ENCODE data around the gene ME2. TPM values are rescaled to one million over a fixed set of nuclear protein-coding genes. Genes with fewer than 3 reads are reported as not detected.

ME2 gene
- total RNA-seq, 1 experiment from 2014 or later, result 49.4 TPM

DNA sequence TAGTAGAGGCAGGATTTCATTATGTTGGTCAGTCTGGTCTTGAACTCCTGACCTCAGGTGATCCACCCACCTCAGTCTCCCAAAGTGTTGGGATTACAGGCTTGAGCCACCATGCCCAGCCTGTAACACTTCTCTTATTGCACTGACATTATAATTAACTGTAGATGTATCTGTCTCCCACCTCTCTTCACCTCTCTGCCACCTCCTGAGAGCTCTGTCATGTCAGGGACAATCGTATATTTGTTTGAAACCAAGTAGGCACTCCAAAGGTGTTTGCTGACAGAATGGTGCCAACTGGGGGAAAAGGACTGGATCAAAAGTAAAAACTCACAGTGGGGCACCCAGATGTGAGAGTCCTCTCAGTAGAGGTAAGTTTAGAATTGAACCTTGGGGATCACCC, 17.3 kb upstream of the ME2 start:
- Histone ChIP-seq H2AK5ac (ENCODE audit: insufficient read length, low read length) (no peak overlapping the region), H4K91ac (ENCODE audit: insufficient read length, low read depth, low read length) (no peak overlapping the region), H3T11ph (ENCODE audit: low read length) (no peak overlapping the region), H3K23me2 (ENCODE audit: insufficient read length, low read depth, low read length, poor library complexity, severe bottlenecking) (no peaks in the 10 kb centered on the region), H2BK12ac (ENCODE audit: insufficient read length, low read depth, low read length) (no peak overlapping the region), H3K23ac (ENCODE audit: insufficient read length, low read depth, low read length) (no peak overlapping the region), H2BK5ac (ENCODE audit: insufficient read length, low read length) (no peak overlapping the region), H3K27me3 (ENCODE audit: insufficient read depth, low read length) (no peaks in the 10 kb centered on the region), H2BK15ac (ENCODE audit: low read depth, low read length) (no peak overlapping the region), H2BK120ac (ENCODE audit: low read depth, low read length, poor library complexity, severe bottlenecking) (no peak overlapping the region), H4K20me1 (ENCODE audit: control insufficient read depth, insufficient read depth, insufficient read length) (no peaks in the 10 kb centered on the region), H3K79me1 (ENCODE audit: insufficient read depth, low read depth, low read length, poor library complexity, severe bottlenecking) (no peaks in the 10 kb centered on the region), H4K8ac (replicated peaks; ENCODE audit: insufficient read length, low read depth, low read length) (no peak overlapping the region), H3K4me2 (ENCODE audit: insufficient read depth, insufficient read length, low read length) (no peak overlapping the region), H3K18ac (ENCODE audit: insufficient read length, low read depth, low read length) (no peak overlapping the region), H4K5ac (ENCODE audit: insufficient read length, low read depth, low read length) (no peak overlapping the region), H3K79me2 (ENCODE audit: insufficient read depth, low read length) (no peaks in the 10 kb centered on the region), H3K4me1 (ENCODE audit: insufficient read depth, low read length) (no peaks in the 10 kb centered on the region), H2AFZ (ENCODE audit: low read length) (no peak overlapping the region), H3K14ac (ENCODE audit: insufficient read depth, low read length) (no peak overlapping the region), H3K4ac (ENCODE audit: low read depth, low read length) (no peak overlapping the region), H3K27ac (ENCODE audit: insufficient read length, low read depth, low read length) (no peak overlapping the region), H2BK20ac (ENCODE audit: low read depth, low read length, poor library complexity, severe bottlenecking) (no peak overlapping the region), H3K56ac (ENCODE audit: insufficient read length, low read depth, low read length) (no peak overlapping the region), H3K9me3 (ENCODE audit: control insufficient read depth, low read depth, low read length) (no peaks in the 10 kb centered on the region), H3K9ac (ENCODE audit: extremely low read depth, insufficient read length, low read length) (no peak overlapping the region)
- Mint-ChIP-seq H3K9me3 (no peaks in the 10 kb centered on the region), H3K36me3 (ENCODE audit: insufficient read depth in 1 of 3, low read depth in 3 of 3) (no peaks in the 10 kb centered on the region), H3K4me1 (no peaks in the 10 kb centered on the region), H3K27ac (no peak overlapping the region), H3K27me3 (ENCODE audit: low read depth) (no peaks in the 10 kb centered on the region; the same call in 1 of the 2 replicates), H3K4me3 (no peak overlapping the region)
- TF ChIP-seq, protein P1, sequence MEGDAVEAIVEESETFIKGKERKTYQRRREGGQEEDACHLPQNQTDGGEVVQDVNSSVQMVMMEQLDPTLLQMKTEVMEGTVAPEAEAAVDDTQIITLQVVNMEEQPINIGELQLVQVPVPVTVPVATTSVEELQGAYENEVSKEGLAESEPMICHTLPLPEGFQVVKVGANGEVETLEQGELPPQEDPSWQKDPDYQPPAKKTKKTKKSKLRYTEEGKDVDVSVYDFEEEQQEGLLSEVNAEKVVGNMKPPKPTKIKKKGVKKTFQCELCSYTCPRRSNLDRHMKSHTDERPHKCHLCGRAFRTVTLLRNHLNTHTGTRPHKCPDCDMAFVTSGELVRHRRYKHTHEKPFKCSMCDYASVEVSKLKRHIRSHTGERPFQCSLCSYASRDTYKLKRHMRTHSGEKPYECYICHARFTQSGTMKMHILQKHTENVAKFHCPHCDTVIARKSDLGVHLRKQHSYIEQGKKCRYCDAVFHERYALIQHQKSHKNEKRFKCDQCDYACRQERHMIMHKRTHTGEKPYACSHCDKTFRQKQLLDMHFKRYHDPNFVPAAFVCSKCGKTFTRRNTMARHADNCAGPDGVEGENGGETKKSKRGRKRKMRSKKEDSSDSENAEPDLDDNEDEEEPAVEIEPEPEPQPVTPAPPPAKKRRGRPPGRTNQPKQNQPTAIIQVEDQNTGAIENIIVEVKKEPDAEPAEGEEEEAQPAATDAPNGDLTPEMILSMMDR (conservative IDR thresholded peaks at IDR 0.05), result no peak
- no CpG with 5 or more reads among the region's 1 CpG for WGBS (ENCODE audit: extremely low coverage, insufficient read length, low lambda C conversion rate)
- DNase-seq, result no peak

Measured in H9 (cell line).